DMS153 treated with DMSO at 0.1 percent for 48 hours (cell line): ENCODE measurements around the gene SH3BP4.

Experiments used
- DNase-seq: peaks from one replicate; lab custom pipeline; 2025; ENCODE audit not compliant: unreplicated experiment; lab: John Stamatoyannopoulos, UW

The SH3BP4 gene

DNA sequence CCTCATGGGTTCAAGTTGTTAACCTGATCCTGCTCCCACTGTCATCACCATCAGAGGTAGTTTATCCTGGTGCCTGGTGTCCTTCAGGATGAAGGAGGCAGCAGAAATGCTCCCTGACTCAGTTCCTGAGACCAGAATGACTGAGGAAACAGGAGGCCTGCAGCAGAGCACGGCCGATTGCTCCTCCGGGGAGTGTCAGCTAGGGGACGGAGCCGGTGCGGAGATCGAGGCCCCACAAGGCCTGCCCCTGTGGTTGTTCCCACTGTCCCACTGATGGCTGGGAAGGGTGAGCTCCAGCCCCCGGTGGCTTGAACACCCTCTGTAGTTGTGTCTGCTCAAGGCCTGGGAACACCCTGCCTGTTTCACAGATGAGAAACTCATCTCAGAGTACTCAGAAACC, 45.6 kb downstream of the SH3BP4 start:
- no peak for DNase-seq

GRCh38 chr2:234998404-234999211, 46.8 kb downstream of the SH3BP4 start:
- DNase-seq: no peak

DNA sequence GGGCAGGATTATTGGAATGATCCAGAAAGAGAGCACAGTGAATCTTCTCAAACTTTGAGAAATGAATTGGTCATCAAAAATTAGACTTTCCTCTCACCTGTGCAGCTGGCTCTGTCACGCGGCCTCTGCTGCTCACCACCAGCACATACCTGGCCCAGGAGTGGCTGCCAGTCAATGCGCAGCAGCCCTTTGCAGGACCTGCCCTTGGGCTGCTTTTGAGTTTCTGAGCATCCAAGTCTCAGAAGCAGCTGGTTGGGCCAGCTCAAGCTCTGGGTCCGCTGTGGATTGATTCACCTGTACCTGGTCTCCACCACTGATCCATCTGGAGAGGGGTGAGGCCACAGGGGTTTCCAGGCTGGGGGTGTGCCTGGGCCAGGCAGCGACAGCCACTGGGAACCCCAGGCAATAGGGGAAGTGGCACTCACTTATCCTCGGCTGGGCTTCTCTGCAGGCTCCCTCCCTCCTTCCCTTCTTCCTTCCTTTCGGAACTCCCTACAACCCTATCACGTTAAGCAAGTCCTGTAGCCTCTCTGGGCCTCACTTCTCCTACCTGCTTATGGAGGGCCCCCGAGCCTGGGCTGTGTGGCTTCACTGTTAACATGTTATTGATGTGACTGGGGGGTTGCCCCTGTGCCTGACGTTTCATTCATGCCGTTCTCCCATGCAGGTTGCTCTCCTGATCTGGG, 48.1 kb downstream of the SH3BP4 start:
- DNase-seq: no peak

GRCh38 chr2:235000426-235001236, 48.8 kb downstream of the SH3BP4 start:
- no peak for DNase-seq

DNA sequence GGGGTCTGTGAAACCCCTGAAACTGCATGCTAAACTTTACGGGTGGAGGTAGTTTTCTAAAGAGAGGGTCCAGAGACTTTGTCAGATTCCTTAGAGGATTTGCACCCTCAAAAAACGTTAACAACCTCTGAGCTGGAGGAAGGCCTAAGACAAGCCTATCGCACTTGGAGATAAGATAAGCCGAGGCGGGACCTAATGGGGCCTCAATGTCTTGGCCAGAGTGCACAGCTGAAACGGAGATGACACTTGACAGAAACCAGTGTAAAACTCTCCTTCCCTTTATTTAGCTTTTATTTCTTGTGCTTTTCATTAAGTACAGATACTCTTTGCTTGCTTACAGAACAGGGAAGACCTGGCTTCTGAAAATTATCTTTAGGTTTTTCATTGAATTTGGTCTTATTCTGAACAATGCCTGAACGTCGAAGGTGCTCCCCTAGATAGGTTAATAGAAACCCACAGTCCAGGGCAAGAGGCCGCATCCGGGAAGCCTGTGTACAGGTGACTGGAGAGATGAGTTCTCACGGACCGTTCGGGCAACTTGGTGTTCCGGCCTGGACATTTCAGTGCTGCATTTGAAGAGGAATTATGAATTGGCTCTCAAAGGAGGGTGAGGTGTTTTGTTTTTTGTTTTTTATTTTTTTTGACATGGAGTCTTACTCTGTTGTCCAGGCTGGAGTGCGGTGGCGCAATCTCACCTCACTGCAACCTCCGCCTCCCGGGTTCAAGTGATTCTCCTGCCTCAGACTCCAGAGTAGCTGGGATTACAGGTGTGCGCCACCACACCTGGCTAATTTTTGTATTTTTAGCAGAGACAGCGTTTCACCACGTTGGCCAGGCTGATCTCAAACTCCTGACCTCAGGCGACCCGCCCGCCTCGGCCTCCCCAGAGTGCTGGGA, 49.7 kb downstream of the SH3BP4 start:
- DNase-seq: no peak

DNA sequence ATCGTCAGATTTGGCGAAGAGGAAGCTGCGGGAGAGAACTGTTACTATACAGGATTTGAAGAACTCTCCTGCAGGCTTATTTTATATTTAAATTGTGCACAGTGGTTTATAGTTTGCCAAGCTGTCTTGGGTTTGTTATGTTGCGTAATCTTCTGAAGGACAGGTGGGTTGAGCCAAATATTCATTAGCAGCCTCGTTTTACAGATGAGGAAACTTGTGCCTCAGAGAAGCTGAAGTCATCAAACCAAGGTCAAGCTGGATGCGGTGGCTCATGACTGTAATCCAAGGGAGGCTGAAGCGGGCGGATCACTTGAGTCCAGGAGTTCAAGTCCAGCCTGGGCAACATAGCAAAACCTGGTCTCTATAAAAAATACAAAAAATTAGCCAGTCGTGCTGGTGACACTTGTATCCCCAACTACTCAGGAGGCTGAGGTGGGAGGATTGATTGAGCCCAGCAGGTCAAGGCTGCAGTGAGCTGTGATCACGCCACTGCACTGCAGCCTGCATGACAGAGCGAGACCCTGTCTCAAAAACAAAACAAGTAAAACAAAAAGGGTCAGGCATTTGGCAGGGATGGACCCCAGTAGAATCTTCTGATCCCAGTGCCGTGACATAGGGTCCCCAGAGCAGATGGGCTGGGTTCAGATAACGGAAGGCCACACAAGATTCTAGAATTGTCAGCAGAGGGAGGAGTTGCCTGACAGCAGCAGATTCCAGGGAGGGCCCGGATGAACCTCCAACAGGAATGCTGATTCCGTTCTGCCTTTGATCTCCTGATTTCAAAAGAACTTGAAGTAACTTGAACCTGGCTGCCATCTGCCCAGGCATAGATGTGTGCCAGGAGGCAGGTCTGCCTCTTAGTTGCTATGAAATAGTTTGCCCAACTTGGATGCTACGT, 50.6 kb downstream of the SH3BP4 start:
- DNase-seq: no peak

- no peak for DNase-seq
These were observed 51.4 kb downstream of the SH3BP4 start for GRCh38 chr2:235003096-235003775.

GRCh38 chr2:235004329-235004903, 52.6 kb downstream of the SH3BP4 start:
- no peak for DNase-seq

- DNase-seq: no peak
These were observed 53.2 kb downstream of the SH3BP4 start for GRCh38 chr2:235005023-235005422.

GRCh38 chr2:235005603-235006259, 53.9 kb downstream of the SH3BP4 start:
- DNase-seq: peak; percentile 68

DNA sequence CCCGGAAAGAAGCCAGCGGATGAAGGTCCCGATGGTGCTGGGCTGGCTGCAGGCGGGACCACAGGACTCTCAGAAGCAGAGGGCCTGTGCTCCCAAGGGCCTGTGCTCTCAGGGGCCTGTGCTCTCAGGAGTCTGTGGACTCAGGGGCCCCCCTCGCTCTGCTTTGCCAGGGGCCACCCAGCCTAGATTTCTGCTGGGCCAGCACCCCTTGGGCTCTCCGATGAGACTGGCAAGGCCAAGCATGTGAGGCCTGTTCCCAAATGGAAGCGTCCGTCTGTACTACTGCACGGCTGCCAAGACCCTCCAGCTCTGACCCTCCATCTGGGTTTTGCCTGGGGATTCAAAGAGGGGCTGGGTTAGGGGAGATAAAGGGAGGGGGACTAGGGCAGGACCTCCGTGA, 54.6 kb downstream of the SH3BP4 start:
- no peak for DNase-seq

DNA sequence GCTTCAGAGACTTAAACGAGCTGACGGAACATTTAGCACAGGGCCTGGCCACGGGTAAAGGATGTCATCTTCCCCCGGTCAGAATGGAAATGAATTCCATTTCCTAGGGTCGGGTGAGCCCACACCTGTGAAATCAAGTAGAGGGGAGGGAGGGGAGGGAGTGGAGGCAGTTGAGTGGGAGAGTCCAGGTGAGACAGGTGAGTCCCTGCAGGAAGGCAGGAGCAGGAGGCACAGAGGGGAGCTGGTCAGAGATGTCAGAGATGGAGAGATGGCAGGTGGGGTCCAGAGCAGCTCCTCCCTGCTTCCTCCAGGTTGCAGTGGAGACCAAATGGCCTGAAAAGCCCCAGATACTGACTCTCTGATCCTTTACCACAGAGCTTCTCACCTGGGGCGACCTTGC, 55.2 kb downstream of the SH3BP4 start:
- DNase-seq: no peak

DNA sequence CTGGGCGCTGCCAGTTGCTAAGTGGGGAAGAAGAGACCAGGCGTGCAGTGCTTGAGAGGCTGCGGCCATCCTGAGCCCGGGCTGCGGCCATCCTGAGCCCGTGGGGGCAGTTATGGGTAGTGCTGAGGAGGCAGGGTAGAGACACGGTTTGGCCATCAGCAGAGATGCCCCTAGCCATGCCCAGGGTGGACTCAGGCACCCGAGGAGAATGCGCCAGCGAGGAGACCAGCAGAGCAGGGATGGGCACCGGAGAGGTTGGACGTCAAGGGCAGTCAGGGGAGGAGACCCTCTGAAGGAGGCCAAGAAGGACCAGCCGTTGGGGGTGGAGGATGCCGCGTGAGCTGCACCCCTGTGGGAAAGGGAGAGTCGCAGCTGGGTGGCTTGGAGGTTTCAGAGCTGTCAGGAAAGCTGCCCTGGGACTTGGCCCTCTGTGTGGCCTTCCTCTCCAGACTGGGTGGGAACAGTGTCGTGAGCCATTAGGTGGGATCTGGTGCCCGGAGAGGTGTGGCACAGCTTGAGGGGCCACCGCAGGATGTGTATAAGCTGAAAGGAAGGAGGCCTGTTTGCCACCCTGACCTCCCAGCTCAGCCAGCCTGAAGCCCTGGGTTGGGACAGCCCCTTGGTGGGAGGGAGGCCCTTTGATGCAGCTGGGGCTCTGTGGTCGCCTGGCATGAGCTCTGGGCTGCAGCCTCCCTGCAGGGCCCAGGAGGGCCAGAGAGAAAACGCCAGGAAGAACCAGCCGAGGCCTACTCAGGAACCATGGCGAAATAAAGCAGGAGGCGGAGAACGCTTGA, 56.0 kb downstream of the SH3BP4 start:
- no peak for DNase-seq

DNA sequence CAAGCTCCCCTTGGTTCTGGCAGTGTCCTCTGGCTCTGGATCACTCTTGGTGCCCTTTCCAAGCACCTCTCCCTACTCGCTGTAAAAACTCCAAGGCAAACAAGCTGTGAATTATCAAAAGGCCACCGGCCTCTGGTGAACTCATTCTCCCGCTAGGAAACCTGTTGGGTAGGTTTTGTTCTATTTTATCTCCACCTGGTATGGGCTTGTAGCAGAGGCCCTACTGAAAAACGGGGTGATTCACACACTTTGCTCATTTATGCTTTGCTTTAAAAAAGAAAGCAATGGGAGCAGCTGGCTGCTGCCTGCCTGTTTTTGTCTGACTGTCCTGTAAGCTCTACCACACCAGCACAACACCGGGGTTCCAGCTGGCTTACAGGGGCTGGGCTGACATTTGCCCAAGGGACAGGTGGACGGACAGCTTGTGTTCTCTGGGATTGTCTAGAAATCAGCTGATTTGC, 56.8 kb downstream of the SH3BP4 start:
- DNase-seq: peak; percentile 83

DNA sequence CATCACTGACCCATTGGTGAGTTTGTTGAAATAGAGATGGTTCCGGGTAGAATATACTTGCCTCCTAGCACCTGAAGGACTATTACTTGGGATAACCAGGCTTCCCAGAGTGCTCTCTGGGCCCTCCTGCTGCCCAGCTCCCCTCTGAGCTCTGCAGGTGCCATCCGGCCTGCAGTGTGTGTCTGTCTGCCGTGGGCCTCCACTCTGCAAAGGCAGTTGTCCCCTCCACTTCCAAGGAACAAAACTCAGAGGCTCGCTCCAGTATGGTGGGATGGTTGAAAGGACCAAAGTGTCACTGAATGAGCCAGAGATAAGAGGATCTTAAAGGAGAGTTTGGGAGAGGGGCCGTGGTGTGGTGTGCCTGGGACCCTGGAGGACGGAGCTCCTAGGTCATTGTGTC, 57.3 kb downstream of the SH3BP4 start:
- DNase-seq: no peak

- DNase-seq: no peak
These were observed 58.4 kb downstream of the SH3BP4 start for GRCh38 chr2:235010117-235010714.

DNA sequence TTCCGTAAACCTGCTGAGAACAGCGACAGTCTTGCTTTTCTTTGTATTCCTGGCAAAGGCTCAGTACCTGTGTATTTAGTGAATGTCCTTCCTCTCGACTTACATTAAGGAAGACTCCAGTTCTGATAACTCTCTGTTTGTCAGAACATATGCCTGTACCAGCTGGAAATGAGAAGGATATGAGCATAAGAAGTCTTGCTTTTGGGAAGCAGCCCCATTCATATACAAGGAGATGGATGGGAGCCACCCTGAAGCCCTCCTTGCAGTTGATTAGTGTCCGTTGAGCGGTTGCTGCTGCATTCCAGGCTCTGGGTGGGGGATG, 59.8 kb downstream of the SH3BP4 start:
- DNase-seq: no peak
